SK-N-DZ (cell line): ENCODE measurements around the gene FBXL20.
"Not testable (repeated sequence)": the region's sequence is repeated elsewhere in the genome, so short reads cannot be mapped to it uniquely, and the experiment has no call there.

ENCODE experiments used
- DNase-seq: peaks from one replicate; pipeline ENCODE4 v3.0.0-alpha.2; 2015; ENCODE audit warnings: low spot score

The FBXL20 gene

DNA sequence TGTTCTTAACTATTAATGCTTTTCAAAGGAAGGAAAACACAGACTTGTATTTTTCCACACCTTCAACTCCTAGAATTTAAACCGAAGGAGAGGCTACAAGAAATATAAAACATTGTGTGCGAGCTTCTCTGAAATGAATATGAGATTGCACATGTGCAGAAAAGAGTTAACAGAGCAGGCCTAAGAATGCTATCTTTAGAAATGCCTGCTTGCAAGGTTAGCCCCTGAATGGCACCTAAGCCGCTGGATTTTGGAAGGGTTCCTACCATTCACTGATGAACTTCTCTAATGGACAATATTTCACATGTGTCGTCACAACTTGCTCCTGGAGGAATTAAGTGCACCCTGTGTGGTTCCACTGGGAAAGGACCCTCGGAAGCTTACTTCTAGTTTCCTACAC lies 69.3 kb downstream of the FBXL20 start:
- DNase-seq, result no peak

DNA sequence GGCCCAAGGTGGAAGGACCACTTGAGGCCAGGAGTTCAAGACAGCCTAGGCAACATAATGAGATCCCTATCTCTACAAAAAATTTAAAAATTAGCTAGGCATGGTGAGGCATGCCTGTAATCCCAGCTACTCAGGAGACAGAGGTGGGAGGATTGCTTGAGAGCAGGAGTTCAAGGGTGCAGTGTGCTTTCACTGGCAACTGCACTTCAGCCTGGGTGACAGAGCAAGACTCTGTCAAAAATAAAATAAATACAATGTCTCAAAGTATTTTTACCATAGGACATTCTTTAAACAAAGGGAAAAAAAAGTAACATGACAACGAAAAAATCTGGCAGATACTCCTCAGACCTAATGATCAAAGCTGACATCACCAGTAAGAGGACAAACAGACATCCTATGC lies 72.6 kb downstream of the FBXL20 start:
- DNase-seq, result no peak

DNA sequence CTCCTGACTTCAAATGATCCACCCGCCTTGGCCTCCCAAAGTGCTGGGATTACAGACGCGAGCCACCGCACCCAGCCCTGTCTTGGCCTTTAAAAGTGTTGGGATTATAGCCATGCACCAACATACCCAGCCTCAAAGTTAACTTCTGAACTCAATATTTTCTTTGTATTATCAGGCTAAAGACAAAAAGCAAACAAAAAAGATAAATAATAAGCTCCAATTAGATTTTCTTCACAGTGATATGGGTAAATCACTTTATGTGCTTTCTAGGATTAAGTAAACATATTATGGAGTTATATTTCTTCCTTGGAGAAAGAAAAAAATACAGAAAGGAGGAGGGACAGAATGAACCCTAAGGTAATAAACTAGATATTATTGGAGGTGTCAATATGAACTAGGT lies 74.3 kb downstream of the FBXL20 start:
- DNase-seq, result no peak

DNA sequence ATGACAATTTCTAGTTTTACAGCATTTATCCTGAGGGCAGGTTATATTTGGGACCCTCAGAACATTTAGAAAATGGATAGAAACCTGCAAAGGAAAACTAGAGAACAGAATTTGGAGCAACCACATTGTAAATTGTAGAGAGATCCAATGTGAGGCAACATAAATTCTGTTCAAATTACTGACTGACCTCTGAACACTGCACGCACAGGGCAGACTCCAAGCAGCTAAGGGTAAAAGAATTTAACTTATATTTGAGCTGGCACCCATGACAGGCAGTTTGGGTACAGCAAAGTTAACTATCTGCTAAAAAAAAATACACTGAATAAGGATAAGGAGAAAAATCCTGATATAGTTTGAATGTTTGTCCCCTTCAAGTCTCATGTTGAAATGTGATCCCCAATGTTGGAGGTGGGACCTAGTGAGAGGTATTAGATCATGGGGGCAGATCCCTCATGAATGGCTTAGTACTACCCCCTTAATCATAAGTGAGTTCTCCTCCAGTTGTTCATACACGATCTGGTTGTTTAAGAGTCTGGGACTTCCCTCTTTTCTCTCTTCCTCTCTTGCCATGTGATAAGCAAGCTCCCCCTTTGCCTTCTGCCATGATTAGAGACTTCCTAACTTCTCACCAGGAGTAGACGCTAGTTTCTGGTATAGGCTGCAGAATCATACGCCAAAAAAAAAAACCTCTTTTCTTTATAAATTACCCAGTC lies 75.7 kb downstream of the FBXL20 start:
- DNase-seq, result no peak

DNA sequence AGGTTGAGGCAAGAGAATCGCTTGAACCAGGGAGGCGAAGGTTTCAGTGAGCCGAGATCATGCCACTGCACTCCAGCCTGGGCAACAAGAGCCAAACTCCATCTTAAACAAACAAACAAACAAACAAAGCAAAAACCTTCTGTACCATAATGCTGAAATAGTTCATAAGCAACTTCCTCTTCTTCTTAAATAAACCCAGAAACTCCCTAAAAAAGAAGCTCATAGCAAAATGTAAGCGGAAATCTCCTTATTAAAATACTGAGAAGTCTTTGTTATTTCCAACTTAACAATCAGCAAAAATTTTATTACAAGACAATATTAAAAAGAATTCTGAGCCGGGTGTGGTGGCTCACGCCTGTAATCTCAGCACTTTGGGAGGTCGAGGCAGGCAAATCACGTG lies 82.8 kb downstream of the FBXL20 start:
- no peak for DNase-seq

DNA sequence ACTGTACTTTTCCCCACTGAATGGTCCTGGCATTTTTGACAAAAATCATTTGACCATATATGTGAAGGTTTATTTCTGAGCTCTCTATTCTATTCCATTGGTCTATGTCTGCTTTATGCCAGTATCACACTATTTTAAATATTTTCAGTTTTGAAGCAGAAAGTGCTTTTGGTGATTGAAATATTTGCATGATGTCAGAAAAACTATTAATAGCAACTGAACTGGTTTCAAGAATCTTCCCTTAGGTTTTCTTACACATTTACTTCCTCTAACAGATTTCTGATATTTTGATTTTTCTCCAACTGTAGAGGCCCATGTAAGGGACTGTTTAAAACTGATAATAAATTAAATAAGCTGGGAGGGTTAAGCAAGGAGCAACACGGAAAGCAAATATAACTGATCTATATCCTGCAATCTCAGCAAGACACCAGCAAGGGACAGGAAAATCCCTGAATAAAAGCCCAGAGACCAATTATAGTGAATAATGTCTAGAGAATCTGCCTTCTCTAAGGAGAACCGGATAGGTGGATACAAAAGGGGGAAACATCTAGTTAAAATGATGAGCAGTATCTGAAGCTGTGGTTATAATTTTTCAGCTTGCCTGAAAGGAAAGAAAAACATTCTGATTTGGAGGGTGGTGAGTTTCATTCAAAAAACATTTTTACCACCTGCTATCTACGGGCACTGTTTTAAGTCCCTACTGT lies 94.8 kb downstream of the FBXL20 start:
- DNase-seq, result no peak

DNA sequence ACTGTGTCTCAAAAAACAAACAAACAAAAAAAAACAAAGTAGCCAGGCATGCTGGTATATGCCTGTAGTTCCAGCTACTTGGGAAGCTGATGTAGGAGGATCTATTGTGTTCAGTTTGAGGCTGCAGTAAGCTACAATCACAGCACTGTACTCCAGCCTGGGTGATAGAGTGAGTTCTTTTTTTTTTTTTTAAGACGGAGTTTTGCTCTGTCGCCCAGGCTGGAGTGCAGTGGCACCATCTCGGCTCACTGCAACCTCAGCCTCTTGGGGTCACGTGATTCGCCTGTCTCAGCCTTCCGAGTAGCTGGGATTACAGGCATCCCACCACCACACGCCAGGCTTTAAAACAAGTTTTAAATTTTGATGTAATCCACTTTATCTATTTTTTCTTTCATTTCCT lies 95.4 kb downstream of the FBXL20 start:
- DNase-seq, result no peak

DNA sequence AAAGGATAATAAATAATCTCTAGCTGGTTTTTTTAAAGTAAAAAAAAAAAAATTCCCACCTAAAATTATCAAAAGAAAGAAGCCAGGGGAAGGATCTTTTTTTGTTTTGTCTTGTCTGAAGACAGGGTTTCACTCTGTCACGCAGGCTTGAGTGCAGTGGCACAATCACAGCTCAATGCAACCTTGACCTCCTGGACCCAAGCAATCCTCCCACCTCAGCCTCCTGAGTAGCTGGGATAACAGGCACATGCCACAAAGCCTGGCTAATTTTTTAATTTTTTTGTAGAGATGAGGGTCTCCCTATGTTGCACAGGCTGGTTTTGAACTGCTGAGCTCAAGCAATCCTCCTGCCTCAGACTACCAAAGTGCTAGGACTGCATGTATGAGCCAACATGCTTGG lies 97.2 kb downstream of the FBXL20 start:
- no peak for DNase-seq

DNA sequence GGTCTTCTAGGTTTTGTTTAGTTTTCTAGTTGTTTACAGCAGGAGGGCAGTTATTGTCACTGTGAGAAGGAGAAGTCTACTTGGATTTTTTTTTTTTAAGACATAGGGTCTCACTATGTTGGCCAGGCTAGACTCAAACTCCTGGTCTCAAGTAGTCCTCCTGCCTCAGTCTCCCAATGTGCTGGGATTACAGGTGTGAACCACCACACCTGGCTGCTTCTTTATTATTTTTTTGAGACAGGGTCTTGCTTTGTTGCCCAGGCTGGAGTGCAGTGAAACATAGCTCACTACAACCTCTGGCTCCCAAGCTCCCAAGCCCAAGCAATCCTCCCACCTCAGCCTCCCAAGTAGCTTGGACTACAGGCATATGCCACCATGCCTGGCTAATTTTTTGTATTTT lies 107.4 kb downstream of the FBXL20 start:
- no peak for DNase-seq

DNA sequence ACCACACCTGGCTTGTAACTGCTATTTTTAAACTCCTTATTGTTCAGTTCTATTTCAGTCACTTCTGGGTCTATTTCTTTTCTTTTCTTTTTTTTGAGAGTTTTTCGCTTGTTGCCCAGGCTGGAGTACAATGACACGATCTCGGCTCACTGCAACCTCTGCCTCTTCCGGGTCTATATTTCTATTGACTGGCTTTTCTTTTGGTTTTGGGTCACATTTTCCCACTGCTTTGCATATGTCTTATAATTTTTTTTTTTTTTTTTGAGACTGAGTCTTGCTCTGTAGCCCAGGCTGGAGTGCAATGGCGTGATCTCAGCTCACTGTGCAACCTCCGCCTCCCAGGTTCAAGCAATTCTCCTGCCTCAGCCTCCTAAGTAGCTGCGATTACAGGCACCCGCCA lies 108.9 kb downstream of the FBXL20 start:
- not testable (repeated sequence) for DNase-seq

DNA sequence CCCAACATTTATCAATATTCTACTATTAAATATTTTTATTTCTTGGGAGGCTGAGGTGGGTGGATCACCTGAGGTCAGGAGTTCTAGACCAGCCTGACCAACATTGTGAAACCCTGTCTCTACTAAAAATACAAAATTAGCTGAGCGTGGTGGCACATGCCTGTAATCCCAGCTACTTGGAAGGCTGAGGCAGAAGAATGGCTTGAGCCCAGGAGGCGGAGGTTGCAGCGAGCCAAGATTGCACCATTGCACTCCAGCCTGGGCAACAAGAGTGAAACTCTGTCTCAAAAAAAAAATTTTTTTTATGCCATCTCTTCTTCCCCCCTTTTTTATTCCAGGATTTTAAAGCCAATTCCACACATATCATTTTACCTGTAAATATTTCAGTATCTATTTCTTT lies 114.9 kb downstream of the FBXL20 start:
- not testable (repeated sequence) for DNase-seq

DNA sequence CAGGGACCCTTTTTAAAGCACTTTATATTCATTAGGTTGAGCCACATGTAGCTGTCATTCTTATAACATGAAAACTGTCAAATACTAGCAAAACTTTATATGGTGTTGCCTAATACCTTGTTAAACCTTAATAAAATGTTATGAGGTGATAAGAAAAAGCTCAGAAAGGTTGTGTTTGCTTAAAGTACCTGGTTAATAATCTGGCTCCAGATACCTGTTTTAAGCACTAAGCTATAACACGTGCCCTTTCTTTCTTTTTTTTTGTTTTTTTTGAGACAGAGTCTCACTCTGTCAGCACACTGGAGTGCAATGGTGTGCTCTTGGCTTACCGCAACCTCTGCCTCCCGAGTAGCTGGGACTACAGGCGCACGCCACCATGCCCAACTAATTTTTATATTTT lies 116.7 kb downstream of the FBXL20 start:
- DNase-seq, result no peak

DNA sequence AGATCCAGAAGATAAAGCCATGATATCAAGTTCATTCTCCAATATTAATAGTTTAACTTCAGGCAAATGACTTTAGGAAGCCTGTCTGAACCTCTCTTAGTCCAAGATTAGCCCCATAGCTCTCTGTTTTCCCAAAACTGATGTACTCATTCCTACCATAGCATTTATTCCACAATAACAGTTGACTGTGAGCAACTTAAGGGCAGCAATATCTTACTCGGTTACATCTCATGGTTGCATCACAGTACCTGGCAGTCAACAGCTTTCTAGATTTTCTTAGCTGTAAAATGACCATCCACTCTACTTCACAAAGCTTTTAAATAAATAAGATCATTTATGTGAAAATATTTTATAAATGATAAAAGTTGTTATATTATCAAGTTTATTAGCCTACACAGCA lies 117.5 kb downstream of the FBXL20 start:
- no peak for DNase-seq

DNA sequence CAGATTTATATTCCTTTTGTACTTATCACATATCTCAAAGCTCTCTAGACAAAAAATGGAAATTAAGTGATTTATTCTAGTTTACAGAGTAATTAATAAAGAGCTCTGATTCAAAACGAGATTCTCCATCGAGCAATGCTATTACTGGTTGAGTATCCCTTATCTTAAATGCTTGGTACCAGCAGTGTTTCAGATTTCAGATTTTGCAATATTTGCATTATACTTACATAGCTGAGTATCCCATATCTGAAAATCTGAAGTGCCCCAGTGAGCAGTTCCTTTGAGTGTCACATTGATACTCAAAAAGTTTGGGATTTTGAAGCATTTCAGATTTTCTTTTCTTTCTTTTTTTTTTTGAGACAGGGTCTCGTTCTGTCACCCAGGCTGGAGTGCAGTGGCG lies 118.3 kb downstream of the FBXL20 start:
- DNase-seq, result no peak

DNA sequence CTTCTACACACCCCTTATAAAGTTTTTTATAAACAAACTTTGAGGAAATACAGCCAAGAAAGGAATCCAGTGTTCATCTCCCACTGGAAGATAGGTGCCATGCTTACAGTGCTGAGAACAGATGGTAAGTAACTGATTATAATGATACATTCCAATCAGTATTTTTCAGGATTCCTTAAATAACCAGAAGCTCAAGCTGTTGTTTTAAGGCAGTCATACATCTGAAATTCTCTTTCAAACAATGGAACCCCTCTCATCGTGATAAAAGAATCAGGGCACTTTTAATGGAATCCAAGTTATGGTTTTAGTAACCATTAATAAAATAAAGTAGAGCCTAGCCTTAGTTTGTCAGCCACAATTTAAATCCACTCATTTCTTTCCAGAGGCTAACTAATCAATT lies 119.6 kb downstream of the FBXL20 start:
- DNase-seq, result no peak

DNA sequence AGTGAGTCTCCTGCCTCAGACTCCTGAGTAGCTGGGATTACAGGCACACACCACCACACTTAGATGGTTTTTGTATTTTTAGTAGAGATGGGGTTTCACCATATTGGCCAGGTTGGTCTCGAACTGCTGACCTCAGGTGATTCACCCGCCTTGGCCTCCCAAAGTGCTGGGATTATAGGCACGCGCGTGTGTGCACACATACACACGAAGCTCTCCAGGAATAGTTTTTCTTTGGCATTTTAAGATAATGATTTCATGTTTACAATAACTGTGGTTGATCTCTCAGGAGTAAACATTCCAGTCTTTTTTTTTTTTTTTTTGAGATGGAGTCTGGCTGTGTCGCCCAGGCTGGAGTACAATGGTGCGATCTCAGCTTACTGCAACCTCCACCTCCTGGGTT lies 123.2 kb downstream of the FBXL20 start:
- not testable (repeated sequence) for DNase-seq

DNA sequence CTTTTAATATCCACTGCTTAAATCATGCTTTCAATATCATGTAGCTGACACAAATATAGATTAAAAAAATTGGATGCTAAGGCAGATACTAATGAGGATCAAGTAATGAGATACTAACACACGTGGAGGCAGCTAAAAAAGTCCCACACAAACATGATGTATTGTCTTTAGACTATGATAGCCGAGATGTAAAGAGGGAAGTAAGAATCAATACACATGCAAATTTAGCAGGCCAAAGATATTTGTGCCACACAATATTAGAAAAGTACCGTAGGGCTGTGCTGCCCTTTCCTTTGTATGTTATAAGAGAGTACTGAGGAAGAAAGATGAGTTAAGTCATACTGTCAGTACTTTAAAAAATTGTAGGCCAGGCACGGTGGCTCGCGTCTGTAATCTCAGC lies 124.3 kb downstream of the FBXL20 start:
- DNase-seq, result no peak

DNA sequence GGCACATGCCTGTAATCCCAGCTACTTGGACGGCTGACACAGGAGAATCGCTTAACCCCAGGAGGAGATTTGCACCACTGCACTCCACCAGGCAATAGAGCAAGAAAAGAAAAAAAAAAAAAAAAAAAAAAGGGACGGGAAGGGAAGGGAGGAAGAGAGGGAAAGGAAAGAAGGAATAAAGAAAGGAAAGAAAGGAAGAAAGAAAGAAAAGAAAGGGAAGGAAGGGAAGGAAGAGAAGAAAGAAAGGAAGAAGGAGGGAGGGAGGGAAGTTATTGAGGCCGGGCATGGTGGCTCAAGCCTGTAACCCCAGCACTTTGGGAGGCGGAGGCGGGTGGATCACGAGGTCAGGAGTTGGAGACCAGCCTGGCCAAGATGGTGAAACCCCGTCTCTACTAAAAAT lies 125.3 kb downstream of the FBXL20 start:
- DNase-seq, result no peak

DNA sequence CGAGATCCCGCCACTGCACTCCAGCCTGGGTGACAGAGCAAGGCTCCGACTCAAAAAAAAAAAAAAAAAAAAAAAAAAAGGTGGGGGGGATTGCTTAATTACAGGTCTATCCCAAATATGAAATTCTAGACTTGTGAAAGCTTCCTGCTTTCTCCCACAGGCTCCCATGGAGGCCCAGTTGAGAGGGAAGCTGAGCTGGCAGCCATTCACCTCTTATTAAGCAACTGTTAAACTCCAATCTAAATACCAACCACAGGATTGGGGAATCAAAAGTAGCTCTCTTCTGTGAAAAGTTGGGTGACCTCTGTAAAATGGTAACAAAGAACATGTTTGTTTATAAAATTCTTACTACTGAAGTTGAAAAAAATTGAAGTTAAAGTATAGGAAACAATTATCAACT lies 129.9 kb downstream of the FBXL20 start:
- DNase-seq, result no peak

DNA sequence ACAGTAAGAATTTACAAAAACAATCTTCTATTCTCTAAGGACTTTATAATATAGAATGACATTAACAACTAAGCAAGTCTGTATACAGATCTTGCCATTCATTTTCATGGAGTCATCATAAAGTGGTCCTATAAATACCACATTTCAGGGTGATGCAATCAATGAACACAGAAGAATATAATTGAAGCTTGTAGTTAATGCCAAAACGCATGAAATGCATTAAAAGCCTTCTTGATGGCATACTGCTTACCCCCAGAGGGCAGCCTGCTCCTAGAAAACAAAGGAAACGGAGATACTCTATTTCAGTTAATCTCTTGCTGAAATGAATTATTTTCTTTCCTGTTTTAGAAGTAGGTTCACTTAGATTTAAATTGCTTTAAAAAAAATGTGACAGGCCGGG lies 130.5 kb downstream of the FBXL20 start:
- DNase-seq, result no peak

DNA sequence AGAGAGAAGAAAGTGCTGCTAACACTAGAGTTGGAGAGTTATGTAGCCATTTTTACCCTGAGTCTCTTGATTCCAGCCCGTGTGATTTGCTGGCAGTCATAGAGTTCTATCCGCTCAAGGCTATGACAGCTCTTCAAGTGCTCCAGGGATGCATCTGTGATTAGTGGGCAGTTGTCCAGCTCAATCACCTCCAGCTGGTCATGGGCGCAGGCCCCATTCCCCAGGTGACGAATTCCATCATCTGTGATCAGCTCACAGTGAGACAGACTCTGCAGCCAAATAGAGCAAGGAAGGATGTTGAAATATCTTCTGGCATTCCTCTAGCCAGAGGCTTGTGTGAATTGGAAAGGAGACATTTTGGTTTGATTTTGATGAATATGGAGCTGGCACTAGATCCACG lies 137.3 kb downstream of the FBXL20 start:
- no peak for DNase-seq

DNA sequence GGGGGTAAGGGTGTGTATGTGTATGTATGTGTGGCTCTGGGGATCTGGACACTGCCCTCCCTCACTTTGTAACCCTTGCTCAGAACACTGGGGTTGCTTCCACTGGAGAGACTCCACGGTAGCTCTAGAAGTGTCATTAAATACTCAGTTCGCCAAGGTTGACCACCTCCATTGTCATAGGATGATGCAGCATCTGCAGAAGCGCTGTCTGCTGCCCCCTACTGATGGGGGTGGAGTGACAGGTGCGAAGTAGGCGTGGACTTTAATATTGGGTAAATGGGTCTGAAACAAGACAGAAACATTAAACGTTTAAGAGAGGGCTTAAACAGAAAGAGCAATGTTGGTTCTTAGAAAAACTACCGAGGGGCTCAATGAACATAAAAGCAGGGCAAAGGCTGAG lies 140.1 kb downstream of the FBXL20 start:
- DNase-seq, result no peak

DNA sequence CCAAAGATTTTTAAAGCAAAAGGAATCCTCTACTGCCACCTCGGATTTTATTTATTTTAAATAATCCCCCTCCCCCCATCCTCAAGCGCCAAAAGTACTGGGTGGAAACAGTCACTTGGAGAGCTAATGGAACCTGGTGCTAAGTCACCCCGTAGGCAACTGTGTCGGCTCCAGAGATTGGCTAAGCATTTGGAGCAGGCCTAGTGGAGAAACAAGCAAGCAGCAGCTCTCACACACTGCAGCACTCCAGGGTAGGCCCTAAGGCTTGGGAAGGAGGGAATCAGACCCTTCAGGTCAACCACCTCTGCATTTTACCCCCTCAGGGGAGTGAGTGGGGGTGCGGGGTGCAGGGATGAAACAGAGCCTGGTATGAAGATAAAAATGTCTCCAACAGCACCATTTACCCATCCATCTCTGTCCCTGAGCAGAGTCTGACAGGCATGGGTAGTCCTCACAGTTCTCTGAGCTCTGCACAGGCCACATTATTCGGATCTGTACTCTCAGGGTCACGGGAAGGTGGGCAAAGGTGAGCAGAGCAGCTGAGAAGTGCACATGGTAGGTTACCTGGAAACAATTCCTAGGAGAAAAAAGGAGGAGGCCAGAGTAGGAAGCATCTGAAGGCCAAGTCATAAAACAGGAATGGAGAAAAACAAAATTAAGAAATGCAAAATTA lies 148.5 kb downstream of the FBXL20 start:
- no peak for DNase-seq
